Activated T-cell treated with anti-CD3 and anti-CD28 coated beads, Interleukin-2, amount 50 U/mL, for 1 hour (primary cell): ENCODE results near the gene FAH.

Source experiments
- DNase-seq: peaks from one replicate; pipeline ENCODE4 v3.0.0-alpha.2; 2020

FAH gene

DNA sequence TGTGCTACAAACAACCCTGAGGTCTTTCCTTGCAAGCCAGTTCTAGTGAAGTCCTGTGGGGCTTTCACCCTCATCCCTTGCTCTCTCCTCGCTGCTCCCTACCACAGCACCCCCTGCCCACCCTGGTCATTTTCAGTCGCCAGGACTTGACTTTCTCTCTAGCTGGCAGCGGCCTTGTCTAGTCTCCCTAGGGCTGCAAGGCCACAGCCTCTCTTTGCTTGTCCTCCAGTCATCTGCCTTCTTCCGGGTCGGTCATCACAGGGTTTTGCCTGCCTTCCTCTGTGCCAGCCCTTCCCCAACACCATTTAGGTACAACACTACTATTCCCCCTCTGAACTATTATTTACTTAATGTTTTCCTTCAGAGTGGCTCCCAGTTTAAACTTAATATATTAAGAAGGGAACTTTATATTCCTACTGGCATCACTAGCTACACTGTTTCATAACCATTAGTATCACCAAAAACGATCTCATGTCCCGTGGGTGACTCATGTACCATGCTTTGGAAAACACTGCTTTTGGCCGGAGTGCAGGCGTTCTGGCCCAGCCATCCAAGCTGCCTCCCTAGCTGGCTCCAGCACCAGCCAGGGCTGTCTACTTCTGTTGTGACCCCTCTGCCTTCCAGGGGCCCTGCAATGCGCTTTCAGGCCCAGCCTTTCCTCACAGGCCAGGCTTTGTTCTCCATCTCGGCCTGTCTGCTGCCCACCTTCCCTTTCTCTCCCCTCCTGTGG is 21.4 kb downstream of the FAH start:
- DNase-seq, result no peak

DNA sequence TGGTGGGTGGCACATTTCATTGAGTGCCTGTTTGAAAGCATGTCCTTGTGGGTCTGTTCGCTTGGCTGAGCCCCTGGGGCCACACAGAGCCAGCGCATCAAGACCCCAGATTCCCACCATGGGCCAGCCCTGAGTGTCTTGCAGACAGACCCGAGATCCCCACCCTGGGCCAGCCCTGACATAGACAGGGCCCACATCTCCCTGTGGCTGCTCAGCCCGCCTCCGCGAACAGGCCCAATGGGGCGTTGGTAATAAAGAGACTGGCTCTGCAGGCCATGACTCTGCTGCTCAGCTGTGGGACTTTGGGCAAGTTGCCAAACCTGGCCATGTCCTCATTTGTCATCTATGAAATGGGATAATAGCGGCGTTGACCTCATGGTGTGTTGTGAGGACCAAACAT is 22.6 kb downstream of the FAH start:
- DNase-seq, result no peak

DNA sequence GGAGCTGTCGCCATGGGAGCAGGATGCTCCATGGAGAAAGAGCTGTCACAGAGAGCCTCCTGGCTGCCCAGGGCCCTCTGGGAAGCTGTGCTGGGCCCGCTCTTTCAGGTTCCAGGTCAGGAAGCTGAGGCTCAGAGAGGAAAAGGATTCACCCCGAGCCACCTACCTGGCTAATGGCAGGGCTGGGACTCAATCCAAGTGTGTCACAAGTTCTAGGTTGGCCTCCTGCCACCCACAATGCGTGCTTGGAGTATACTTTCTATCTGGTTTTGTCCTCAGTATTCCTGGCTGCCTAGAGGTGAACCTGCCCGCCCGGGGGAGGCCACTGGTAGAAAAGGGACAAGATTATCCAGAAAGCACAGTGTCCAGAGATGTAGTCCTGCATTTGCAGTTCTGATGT is 23.6 kb downstream of the FAH start:
- no peak for DNase-seq

DNA sequence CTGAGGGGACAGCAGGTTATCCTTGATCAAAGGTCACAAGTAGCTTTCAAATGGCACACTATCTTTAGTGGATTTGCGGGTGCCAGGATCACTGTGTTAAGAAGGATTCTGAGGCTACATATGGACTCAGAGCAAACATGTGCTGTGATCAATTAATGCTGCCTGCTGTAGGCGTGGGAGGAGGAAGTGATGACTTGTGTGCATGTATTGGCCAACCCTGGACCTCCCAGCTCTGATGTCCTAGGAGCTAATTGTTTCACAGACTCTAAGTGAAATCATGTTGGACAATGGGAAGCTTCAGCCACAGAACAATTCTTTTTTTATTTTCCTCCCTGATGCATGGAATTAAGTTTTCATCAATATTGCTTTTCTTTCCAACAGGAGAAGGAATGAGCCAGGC is 24.4 kb downstream of the FAH start:
- no peak for DNase-seq

DNA sequence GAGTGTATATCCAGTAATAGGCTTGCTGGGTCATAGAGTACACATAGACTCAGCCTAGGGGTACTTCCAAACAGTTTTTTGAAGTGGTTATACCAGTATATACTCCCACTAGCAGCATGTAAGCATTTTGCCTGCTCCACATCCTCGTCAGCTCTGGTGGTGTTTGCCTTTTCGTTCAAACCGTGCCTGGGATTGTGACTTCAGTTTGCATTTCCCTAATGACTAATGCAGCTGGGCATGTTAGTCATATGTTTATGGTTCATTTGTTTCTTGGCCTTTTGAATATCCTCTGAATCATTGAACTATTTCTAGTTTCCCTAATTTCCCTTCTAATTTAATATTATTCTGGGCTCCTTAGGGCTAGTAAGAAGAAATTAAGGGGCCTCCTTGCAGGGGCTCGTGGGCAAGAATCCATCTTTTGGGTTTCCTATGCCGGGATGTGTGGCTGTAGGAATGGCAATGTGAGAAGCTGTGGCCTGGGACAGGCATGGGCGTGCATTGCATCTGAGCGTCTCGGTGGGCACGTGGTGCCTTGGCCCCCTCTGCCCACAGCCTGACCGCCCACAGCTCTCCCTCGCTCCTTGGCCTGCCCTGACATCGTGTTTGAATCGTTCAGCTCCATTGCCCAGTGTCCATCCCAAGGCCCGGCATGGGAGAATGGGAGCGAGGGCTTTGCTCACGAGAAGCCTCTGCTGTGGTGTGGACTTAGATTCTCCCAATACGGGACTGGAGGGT is 26.4 kb downstream of the FAH start:
- no peak for DNase-seq

DNA sequence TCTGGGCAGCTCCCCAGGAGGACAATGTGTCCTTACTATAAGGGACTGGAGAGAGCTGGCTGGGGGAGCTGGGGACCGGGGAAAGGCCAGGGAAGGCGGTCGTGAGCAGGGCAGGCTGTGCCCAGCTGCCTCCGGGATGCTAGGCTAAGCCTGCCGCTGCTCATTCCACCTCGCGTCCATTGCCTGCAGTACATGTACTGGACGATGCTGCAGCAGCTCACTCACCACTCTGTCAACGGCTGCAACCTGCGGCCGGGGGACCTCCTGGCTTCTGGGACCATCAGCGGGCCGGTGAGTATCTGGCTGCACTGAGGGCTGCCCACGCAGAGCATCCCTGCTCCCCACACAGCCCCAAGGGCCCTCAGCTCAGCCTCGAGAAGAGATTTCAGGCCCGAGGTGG is 27.1 kb downstream of the FAH start:
- no peak for DNase-seq

DNA sequence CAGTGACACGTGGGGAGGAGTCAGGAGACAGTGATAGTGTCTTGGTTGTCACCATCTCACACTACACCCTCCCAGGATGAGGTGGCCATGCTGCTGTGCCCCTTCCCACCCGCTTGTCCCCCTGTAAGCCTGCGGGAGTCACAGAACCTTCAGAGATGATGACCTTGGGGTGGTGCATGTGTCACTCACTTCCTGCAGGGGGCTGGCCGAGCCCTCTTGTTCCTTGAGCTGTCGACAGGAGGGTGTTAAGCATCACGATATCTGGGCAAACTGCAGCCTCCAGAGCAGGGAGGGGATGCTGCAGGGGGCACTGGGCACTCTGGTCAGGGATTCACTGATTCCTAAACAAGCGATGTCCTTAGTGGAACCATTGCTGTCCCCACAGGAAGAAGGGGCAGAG is 27.7 kb downstream of the FAH start:
- DNase-seq, result no peak

DNA sequence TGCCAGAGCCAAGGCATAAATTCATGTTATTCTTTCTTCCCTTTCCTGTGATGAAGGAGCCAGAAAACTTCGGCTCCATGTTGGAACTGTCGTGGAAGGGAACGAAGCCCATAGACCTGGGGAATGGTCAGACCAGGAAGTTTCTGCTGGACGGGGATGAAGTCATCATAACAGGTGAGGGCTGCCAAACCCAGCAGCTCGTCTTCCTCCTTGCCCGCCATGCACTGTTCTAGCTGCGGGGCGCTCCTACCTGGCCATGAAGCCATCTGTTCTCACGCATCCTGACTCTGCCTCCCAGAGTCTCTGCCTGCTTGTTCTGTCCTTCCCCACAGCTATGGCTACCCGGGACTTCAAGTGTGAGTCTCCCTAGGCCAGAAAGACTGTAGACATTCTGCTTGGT is 28.2 kb downstream of the FAH start:
- no peak for DNase-seq

DNA sequence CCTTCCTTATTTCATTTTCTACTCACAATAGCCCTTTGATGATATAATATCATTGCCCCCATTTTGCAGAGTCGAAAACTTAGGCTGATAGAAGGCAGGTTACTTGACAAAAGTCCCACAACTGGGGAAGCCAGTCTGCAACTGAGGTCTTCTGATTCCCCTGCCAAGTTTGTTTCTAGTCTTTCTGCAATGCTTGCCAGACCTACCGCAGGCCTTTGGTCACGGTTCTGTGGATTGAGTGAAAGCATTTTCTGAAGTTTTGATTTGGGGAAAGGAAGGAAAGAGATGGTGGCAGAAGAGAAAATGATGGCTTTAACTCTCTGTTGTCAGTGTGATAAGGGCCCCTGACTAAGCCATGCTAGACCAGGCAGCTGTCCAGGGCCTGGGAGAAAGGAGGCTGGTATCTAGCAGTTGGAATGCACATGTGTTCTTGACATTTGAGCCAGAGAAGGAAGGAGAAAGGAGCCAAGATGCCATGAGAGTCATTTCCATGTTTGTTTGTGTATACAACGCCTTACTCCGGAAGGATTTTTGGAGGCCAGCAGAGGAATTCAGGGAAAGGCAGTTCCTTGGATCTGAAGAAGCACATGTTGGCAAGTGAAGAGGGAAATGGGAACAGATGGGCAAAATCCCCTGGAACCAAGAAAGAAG is 29.9 kb downstream of the FAH start:
- no peak for DNase-seq

DNA sequence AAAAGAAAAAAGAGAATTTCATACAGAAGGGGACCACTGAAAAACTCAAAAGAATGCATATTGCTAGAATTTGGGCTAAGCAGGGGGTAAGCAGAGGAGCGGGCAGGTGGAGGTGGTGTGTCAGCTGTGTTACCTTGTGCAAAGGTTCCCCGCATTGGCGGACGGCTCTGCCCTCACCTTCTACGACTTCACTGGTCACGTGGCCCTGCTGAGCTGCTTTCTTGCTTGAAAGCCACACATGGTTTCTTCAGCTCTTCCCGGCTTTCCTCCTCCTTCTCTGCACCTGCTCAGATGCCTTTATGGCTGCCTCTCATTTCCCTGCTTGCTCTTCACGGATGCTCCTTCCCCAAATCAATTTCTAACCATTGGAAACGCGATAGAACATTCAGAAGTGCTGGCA is 30.5 kb downstream of the FAH start:
- DNase-seq, result no peak

DNA sequence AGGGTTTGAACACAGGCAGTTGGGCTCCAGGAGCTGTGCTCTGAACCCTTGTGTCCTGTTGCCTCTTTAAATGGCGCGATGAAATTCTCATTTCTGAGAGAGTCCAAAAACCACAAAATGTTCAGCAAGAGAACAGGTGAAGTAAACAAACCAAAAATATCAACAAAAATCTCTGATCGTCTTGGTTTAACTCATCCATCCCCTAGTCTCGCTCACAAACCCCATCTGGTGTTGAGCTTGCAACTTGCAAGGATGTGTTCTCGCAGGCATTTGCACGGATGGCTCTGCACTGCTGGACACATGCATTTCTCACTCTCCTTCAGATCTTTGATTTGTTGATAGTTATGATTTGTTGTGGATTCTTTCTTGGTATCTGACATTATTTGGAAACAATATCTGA is 31.1 kb downstream of the FAH start:
- no peak for DNase-seq

DNA sequence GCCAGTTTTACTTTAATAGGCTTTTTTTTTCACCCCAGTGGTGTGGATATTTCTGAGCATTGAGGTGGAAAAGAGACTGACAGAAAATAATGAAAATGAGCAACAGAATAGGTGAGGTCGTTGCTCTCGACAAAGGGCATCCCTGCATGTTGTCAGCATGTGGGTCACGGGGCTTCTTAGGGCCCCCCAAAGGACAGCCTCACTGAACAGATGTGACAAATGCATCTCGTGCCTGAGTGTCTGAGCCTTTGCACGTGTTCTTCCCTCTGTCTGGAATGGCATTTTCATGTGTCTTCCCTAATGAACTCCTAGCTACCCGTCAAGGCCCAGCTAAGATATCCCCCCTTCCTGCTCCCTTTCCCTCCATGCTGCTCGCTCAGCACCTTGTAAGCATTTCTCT is 31.8 kb downstream of the FAH start:
- no peak for DNase-seq

DNA sequence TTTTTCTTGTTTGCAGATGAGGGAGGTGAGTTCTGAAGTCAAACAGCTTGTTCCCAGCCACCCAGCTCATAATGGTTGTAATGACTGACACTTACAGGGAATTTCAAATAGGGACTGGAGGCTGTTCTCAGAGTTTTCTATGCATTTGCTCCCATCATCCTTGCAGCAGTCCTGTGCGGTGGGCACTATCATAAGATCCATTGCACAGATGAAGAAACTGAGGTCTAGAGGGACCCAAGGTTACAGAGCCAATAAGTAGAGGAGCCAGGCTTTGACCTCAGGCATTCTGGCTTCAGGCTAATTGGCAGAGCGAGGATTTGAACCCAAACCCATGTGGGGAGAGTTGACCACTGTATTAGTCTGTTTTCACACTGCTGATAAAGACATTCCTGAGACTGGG is 32.4 kb downstream of the FAH start:
- no peak for DNase-seq

DNA sequence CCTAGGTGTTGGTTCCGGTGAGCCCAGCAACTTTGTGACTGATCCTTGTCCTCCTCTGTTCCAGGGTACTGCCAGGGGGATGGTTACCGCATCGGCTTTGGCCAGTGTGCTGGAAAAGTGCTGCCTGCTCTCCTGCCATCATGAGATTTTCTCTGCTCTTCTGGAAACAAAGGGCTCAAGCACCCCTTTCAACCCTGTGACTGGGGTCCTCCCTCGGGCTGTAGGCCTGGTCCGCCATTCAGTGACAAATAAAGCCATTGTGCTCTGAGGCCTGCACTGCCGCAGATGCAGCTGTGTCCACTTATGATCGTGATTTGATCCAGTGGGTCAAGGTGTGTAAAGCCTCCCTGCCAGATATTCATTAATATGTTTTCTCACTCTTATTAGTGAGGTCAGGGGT is 33.3 kb downstream of the FAH start:
- DNase-seq, result no peak

DNA sequence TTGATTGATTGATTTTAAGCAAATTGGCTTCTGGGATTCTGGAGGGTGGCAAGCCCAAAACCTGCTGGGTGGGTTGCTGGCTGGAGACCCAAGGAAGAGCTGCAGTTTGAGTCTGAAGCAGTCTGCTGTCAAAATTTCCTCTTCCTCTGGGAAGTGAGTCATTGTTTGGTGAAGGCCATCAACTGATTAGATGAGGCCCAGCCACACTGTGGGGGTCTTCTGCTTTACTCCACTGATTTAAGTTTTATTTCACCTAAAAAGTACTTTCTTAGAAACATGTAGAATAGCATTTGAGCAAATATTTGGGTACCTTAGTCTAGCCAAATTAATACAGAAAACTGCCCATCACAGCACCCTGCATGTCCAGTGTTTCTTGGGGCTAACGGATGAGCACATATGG is 33.8 kb downstream of the FAH start:
- DNase-seq, result no peak

DNA sequence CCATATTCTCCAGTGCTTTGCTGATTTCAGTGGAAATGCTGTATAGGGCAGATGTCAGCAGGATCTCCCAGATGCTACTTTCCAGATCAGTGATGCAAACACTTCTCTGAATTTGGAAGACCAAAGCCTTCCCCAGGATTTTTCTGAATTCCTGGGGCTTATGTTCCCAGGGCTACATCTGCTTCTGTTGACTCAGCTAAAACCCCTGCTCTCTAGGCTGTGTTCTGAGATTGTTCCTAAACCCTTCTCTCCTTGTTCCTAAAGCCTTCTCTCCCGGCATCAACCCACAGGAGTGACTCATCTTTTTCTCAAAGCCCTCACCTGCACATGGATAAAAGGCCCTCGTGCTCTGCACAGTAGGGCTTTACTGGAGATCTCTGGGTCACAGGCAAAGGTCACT is 35.5 kb downstream of the FAH start:
- no peak for DNase-seq

DNA sequence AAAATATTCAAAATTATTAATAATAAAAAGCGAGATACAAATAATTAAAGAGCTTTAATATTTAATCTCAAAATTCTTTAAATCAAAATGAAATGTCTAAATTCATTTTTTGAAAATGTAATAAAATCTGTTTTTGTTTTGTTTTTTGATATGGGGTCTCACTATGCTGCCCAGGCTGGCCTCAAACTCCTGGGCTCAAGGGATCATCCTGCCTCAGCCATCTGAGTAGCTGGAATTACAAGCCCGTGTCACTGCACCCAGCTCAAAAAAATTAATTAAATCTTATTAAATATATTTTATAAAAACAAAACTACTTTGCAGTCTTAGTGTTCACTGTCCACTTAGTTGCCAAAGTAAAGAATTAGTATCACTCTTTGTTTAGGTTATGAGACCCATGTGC is 38.4 kb downstream of the FAH start:
- DNase-seq, result no peak

DNA sequence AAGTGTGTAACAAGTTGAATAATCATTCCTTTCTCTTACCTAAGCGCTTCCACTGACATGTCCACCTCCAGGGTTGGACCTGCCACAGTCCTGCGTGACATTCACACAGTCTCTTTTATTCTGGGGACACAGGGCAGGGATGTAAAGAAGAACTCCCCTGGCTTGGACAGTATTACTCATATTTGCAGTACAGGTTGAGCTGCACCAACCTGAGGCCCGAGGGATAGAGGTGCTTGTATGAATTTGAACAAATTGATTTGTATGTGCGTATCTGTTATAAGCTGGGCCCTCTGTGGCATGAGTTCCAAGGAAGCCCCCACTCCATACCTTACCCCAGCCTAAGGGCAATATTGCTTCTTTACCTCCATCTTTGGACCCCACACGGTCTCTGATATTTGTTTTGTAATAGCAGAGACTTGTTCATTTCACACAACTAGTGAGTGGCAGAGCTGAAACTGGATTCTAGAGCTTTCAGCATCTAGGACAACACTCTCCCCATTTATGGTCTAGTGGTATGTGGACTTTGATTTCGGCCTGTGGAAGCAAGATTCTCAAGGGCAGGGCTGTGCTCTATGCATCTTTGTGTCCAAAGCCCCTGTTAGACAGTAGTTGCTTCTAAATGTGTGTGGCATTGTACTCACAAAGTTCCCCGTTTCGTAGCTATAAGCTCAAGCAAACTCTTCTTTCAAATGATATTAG is 39.2 kb downstream of the FAH start:
- DNase-seq, result no peak

DNA sequence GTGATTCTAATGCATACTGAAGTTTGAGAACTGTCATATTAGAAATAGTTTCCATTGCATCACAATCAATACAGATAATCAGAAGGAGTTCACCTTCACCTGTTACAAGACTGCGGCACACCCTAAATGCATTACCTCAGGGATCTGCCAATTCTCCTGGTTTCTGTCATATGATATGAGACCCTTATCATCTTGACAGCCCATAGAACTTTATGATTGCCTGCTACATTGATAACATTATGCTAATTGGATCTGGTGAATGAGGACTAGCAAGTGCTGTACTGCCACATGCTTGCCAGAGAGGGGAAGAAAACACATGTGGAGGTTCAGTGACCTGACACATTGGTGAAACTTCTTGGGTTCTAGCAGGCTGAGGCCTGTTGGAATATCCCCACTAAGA is 41.4 kb downstream of the FAH start:
- DNase-seq, result no peak

DNA sequence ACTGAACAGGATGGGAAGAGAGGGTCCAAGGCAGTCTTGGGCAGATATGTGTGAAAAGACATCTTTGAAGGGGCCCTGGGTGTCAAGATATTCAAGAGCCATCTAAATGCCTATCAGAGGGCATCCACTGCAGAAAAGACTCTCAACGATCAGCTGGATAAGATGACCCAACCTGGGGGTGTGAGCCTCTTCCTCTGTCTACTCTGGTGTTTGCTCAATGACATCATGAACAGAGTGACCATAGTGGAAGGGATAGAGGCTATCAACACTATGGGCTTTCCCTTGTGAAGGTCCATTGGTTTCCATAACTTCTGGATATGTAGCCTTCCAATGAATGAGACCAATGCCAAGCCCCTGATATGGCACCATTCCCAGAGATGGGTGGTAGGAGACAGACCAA is 42.1 kb downstream of the FAH start:
- DNase-seq, result no peak

DNA sequence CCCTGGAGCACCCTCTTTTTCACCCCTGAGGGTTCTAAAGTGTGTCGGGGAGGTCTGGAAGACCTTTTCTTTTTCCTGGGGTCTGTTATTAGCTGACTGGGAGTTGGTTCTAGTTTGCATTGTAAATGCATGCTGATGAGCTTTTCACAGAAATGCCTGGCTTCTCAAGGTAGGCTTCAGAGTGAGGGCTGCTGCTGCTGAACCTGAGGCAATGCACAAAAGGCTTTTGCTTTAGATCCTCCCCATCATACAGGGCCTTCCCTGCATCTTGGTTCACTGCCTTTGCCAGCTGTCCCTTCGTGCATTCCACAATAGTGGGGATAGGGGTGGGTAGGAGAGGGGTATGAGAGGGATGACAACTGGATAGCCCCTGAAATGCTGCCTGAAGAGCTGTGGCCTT is 46.6 kb downstream of the FAH start:
- DNase-seq, result no peak

DNA sequence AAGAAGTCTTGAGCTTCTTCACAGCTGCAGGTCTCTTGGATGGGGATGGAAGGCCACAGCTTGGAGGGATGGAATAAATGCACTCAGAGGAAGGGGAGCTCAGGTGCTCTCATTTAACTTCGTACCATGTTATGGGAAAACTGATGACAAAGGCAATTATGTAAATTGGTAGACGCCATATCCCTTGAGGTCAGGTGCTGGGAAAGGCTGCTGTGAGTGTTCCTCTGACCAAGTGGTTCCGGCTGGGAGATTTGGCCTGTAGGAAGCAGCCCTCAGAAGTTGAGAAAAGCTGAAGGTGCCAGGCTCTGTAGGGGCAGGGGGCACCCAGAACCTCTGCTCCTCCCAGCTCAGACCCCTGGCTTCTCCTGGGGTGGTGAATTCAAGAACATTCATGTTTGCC is 47.1 kb downstream of the FAH start:
- no peak for DNase-seq

DNA sequence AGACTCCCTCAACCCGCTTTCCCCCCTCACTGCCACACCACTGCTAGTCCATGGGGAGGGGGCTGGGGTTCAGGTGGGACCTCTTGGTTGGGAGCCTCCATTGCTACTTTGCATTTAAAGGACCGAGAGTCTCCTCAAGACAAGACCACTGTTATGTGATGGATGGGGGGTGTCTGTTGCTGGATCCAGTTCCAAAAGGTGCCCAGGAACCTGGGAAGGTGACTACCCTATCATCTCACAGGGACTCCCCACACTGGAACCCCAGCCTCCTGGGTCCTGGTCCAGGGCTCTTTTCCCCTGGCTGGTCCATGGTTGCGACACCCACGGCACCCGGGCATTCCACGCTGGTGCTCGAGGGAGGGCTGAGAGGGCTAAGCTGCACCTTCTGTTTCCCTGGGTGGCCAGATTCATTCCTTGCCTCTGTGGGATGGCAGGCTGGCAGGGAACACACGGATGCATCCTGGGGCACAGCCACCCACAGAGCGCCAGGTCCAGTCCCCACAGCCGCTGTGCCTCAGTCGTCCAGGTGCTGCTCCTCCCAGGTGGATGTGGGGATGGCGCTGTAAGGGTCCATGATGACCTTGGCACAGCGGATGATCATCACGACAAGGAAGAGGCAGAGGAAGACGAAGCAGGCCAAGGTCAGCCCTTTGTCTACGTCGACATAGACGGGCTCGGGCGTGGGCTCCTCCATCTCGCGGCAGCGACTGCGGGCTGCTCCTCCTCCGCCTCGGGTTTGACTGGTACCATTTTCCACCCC is 48.6 kb downstream of the FAH start:
- DNase-seq, result no peak
